Bone marrow (tissue), 2 donors: ENCODE results near the gene RIPOR3.
A peak's percentile ranks its signal among the peaks of the same experiment; 100 is the strongest.
"Not testable (repeated sequence)": the region's sequence is repeated elsewhere in the genome, so short reads cannot be mapped to it uniquely, and the experiment has no call there.

Source experiments
- DNase-seq, 2 donors: peaks; one replicate each; lab custom pipeline; 2025; lab: John Stamatoyannopoulos, UW

RIPOR3 gene

DNA sequence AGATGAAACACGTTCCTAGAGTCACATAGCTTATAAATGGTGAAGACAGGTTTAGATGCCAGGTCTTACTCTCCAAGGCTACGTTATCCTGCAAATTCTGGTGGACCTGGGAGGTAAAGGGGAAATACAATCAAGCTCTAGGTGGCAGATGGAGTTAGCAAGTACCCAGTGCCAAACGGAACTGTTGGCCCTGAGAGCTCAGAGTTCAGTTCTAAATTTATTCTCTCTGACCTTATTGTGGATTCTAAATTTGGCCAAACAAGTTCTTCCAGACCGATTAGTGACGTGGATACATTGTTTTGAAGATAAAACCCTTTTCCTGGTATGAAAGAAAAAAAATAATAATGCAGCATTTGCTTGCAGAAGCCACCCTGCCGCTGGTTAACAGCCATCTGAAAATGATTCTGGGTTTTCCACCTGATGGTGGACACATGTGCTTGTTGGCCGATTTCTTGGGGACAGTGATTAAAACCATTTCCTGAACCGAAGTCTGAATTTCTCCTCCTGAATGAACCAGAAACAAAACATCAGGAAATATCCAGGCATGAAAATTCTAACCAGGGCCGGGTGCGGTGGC lies 32.5 kb downstream of the RIPOR3 start:
- no peak for DNase-seq

DNA sequence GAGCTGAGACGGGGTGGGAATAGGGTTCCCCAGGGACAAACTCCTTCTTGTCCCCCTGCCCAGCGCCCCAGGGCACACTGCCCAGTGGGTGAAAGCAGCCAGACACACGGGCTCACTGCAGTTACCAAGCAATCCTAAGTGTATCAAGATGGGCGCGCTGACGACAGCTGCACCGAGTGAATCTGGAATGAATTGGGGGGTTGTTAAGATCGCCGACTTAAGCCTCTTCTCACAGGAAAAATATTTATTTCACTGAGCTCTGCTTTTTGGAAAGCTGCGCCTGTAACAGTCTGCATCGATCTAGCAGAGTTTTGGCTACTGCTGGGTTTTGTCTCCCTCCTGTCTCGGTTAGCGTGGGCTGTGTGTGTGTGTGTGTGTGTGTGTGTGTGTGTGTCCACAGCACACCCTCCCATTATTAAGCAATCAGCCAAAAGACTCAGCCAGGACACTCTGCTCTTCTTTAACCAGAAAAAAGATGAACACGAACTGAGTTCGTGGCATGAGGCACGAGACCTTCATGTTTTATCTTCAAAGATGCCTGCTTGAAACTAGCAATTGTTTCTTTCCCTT lies 35.9 kb downstream of the RIPOR3 start:
- no peak for DNase-seq

DNA sequence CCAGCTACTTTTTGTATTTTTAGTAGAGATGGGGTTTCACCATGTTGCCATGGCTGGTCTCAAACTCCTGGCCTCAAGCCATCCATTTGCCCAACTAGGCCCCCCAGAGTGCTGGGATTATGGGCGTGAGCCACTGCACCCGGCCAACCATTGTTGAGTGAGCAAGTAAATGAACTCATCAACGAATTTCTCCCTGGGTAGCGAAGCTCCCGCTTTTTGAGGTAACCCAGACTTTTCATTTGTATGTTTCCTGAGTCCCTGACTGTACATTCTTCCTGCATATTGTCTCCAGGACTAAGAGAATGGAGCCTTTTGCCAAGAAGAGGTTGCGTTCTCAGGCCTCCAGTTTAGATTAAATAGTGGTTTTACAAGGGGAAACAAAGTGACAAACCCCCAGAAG lies 36.4 kb downstream of the RIPOR3 start:
- DNase-seq, result no peak

DNA sequence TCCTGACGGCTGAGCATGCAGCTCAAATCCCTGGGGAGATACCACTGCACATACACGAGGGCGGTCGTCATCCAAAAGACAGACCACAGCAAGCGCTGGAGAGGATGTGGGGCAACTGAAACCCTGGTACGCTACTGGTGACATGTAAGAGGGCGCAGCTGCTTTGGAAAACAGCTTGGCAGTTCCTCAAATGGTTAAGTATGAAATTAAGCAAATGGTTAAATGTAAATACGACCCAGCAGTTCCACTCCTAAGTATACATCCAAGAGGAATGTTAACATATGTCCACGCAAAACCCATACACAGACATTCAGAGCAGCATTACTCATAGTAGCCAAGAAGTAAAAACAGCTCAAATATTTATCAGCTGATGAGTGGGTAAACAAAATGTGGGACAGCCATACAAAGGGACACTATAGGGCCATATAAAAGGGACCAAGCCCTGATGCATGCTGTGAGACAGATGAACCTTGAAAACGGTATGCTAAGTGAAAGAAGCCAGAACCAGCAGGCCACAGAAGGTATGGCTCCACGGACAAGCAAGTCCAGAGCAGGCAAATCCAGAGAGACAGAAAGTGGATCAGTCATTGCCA lies 38.5 kb downstream of the RIPOR3 start:
- no peak for DNase-seq

DNA sequence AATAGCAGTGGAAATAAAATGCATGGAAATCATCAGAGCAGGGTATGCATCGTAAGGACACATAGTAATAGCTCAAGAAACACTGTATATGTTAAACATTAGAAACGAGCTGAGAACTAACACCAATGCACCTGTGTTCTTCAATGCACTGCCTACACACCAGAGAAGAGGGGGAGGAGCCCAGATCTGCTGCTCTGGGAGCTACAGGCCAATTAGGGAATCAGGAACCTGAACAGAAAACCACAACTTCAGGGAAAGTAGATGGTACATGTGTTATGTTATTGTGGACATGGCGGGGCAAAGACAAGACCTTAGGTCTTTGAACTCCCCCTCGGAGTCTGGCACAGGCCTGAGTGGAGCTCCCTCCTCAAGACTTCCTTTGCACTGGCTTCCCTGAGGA lies 39.7 kb downstream of the RIPOR3 start:
- DNase-seq, result no peak

DNA sequence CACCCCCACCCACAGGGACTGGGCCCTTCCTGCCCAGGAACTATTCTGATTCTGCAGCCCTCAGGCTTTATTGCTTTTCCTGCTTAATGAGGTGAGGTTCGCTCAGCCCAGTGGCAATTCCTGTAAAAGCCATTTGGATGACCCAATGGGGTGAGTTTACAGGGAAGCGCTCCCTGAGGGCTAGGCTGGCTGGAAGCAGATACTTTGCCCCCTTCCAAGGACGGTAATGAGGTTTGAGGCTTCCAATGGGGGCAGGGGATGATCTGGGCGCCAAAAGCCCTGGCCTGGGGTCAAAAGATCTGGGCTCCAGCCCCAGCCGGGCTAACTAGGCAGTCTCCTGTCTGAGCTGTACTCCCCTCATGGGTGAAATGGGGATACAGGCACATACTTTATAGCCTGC lies 41.8 kb downstream of the RIPOR3 start:
- DNase-seq, result no peak

DNA sequence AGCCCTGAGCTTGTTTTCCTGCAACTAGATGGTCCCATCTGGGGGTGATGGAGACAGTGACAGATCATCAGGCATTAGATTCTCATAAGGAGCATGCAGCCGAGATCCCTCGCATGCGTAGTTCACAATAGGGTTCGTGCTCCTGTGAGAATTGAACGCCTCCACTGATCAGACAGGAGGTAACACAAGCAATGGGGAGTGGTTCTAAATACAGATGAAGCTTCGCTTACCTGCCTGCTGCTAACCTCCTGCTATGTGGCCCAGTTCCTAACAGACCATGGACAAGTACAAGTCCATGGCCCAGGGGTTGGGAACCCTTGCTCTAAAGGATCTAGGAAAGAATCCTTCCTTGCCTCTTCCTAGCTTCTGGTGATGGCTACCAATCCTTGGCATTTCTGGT lies 42.7 kb downstream of the RIPOR3 start:
- no peak for DNase-seq

DNA sequence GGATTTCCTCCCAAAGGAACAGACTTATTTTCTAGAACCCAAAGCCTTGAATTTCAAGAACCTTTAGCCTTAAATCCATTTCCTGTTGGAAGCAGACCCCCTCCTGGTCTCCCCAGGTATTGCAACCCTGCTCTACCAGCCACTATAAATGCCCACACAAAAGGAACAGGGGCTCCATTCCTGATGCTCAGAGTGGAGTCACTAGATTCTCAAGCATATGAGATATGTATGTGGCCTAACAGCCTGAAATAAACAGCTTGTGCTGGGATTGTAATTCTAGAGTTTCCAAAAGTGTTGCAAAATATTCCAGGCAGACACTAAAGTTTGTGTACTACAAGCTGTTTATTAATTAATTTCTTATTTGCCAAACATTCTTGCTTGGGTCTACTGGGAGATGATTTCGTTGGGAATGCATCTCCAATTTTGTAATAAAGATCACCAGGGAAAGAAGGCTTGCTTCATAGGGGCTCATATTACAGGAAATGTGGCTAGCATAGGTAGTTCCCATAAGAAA lies 44.8 kb downstream of the RIPOR3 start:
- DNase-seq, result no peak

DNA sequence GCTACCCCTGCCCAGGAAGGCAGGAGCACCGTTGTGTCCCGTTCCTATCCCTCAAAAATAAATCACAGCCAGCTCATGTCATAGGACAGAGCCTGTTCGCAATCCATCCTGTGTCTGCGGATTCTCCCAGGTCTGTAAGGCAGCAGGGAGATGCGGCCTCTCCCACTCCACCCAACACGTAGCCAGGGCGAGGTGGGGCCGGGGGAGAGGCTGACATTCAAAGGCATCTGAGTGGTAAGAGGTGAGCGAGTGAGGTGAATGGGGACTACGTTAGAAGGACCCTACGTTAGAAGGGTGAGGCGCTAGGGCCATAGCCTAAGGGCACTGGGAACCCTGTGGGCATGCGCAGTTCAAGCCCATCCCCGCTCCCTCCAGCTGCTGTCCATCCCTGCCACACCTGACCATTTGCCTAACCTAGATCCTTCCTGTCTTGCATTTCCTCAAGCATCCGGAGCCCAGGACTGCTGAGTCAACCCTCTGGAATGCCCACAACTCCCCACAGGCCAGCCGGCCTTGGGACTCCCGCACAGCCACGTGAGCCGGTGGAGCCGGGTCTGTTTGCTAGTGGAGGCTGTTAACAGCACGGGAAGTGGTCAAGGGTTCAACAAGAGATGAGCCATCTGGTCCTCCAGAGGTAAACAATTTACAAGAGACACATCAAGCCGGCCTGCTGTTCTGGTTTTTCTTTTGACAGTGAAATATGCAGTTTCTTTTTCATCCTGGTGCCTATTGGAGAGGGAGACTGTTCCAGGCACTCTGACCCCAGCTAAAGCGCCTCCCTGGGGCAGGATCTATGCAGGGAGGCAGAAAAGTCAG lies 45.9 kb downstream of the RIPOR3 start:
- DNase-seq, result no peak

DNA sequence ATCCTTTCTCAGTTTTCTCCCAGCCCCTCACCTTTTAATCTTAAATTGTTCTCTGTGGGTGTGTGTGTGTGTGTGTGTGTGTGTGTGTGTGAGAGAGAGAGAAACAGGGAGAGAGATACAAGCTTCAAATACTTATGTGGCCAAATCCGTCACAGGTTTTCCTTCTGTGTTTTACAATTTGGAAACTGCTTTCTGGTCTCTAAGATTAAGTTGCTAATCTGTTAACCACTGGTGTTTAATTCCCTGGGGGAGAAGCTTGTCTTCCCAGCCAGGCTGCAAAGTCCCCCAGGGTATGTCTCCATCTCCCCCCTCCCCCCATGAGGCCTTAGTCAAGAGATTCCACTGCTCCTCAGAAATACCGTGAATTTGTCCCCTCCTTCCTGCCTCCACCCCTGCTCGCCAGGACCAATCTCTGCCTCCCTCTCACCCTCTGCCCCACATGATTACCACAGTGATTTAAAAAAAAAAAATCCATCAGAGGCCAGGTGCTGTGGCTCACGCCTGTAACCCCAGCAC lies 49.0 kb downstream of the RIPOR3 start:
- no peak for DNase-seq

DNA sequence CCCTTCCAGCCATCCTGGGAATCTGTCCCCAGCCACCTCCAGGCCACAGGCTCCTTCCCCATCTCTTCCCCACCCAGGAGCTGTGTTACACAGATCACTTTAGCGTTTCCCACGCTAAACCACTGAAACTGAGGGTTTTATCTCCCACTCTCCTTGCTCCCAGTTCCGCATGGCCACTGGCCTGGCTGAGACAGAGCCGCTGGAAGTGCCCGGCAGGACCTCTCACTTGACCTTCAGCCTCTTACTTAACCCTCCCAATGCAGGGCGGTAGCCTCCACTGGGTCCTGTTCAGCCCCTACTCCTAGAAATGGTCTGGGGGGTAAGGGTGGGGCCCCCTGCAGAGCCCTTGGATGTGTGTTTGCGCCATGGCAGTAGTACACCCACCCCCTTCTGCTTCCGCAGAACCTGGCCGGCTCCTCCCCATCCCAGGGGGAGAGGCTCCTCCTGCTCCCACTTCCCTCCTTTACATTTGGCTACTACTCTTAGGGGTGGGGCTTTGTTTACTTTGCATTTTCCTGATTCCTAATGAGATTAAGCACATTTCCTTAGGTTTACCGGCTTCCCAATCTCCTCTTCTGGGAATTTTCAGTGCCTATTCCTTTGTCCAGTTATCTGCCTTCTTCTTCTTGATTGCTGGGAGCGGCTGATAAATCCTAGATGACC lies 49.6 kb downstream of the RIPOR3 start:
- DNase-seq, result not testable (repeated sequence)

DNA sequence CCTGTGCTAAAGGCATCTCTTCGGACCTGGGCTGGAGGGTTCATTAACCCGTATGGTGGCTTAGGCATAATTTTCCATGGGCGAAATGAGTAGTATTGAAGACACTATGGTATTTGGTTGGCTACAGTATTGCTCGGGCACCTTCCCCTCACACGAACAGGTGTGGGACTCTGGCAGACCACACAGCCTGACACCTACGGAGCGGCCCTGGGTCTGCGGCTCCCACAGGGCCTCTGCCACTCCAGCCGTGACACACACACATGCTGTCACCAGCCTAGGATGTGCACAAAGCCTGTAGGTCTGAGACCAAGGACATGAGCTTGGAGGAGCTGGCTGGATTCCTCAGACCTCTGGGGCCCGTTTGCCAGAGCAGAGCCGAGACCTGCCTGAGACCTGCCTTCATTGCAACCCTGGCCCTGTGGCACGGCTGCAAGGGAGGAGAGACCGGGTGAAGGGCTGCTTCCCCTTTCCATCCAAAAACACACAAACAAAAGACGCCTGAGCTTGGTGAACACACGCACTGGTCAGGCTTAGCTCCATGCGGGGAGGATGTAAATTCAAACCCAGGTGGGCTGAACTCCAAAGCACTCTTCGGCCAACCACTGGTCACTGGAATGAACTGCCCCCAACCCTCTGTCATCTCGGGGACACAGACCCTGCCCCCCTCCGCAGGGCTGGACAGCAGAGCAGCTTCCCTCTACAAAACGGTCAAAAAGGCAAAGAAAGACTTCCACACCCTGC lies 51.2 kb downstream of the RIPOR3 start:
- DNase-seq, result not testable (repeated sequence)

DNA sequence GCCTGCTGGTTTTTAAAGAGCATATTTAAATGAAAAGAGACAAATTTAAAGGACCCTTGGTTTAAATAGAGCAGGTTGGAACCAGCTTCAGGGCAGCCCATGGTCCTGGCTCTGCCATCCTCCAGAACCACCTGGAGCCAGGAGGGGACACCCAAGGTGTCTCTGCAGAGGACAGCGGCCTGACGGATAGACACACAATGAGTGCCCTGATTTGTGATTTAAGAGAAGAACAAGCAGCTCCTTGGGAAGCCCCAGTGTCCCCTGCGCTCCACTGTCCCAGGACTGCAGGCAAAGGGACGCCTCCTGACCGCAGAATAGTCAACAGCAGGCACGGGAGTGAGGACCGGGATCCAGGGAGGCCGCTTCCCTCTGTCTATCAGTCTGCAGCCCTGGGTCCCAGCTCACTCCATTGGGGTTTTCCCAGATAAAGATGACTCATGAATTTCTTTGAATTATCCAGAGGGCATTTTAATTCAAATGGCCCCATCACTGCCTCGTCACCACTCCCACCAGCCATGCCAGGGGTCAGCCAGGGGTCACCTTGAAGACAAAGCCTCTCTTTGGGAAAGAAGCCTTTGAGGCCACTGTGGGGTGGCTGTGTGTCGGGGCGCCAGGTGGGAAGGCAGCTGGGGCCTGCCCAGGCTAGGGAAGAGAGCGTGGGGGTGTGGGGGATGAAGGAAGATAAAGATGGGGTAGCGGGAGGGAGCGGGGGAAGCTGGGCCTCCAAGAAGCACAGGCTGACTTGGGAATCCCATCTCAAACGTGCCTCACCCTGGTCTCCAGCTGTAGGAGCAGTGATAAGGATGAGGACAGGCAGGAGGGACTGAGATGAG lies 53.1 kb downstream of the RIPOR3 start:
- not testable (repeated sequence) for DNase-seq

DNA sequence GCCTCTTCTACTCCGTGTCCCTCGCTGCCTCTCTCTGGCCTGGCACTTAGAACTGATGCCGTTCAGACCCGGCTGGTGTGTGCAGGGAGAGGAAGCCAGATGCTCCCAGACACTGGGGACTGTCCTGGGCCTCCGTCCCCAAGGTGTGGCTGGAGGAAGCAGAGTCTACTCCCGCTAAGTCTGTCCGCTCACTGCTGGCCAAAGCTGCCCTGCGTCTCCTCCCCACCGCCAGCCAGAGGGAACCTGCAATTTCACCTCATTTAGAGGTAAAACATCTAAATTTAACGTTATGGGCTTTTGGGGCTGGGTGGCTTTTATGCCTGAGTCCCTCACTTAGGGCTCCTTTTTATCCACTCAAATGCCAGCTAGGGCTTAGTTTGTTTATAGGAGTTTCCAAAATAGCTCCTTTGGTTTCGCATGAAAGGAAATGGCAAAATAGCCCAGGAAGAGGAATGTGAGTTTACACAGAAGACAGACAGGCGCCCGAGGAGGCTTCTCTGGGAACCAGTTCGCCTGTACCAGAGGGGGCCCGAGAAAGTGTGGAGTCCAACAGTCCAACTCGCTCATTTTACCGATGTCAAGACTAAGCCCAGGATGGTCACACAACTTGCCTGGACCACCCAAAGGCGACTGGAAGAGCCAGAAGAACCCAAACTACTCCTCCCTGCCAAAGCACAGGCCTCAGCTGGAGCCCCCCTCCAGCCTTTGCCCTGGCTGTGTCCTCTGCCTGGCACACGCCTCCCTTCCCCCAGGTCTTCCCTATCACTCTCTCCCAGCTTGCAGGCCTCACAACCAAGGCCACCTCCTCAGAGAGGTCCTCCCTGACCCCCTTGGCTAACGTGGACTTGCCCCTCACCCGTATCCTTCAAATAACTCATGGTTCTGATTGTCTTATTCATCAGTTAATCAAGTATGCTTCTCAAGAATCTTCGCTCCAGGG lies 54.5 kb downstream of the RIPOR3 start:
- no peak for DNase-seq

DNA sequence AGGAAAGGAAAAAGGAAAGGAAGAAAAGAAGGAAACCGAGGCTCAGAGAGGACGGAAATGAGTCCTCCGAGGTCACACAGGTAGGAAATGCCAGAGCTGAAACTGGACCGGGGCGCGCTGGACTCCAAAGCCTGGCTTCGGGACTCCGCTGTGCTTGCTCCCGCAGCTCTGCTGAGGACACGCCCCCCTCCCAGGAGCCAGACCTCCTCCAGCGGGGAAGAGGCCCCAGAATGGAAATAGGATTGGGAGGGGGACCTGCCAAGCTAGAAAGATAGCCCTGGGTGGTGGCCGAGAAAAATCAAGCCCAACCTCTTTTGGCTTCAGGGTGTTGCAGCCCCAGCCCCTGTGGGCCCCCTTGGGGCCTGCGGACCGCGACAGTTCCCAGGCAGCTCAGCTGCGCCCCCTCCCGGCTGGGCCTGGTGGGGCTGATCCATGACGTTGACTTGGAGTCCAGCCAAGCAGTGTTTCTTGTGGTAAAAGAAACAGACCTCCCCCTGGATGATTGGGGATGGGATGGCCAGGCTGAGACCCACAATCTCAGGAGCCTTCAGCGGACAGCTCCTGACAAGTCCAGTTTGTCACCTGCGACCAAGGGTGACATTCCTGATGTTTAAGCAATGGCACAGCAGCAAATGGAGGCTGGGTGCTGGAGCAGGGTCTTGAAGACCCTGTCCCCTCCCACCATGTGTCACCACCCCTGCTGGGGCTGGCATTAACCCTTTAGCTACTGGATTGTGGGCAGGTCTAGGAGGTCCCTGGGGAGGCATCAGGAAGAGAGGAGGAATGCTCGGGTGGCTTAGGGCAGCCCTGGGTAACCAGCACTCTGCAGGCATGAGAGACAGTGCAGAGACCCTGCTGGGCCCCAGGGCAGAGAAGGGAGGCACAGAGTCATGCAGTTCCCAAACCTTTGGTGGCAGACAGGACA lies 55.4 kb downstream of the RIPOR3 start:
- DNase-seq, result peak; percentile 20 to 26

DNA sequence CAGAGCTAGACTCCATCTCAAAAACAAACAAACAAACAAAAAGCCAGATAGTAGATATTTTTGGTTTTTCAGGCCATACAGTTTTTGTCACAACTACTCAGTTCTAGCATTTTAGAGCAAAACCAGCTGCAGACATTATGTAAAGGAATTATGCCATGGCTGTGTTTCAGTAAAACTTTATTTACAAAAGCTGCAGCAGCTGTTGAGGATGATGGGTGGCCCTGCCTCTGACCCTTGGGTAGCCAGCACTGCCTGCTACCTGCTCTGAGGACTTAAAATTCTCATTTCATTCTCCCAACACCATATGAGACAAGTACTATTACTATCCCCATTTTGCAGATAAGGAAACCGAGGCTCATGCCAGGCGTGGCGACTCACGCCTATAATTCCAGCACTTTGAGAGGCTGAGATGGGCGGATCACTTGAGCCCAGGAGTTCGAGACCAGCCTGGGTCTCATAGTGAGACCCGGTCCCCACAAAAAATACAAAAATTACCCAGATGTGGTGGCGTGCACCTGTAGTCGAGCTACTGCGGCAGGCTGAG lies 56.3 kb downstream of the RIPOR3 start:
- DNase-seq, result no peak

DNA sequence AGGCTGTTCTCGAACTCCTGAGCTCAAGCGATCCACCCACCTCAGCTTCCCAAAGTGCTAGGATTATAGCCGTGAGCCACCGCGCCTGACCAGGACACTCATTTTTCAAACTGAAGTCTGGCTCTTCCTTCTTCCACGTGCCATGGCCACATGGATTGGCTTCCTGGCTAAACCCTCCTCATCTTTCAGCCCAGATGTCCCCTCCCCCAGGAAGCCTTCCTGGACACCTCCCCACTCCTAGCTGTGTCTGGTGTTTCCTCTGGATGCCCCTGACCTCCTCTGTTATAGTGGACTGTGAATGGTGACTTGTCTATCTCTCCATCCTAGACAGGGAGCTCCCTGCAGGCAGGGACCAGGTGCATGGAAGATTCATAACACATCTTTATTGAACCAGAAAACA lies 57.2 kb downstream of the RIPOR3 start:
- DNase-seq, result no peak

DNA sequence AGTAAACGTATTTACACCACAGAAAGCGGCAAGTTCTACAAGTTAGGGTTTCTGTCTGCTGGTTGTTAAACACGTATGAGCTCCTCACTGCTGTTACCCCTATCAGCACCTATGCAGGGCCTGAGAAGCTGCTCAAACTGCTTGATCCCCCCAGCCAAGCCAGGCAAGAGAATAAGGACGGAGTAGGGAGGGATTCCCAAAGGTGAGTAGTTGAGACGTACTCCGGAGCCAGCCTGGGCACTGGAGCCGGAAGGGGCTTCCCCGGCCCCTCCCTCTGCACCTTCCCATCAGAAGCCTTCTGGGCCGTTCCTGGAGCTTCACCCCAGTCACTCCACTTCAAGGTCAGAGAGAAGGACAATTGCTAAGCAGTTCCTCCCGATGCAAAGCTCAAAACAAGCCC lies 58.0 kb downstream of the RIPOR3 start:
- no peak for DNase-seq
